ENCODE data around the gene CST3.

CST3 gene

DNA sequence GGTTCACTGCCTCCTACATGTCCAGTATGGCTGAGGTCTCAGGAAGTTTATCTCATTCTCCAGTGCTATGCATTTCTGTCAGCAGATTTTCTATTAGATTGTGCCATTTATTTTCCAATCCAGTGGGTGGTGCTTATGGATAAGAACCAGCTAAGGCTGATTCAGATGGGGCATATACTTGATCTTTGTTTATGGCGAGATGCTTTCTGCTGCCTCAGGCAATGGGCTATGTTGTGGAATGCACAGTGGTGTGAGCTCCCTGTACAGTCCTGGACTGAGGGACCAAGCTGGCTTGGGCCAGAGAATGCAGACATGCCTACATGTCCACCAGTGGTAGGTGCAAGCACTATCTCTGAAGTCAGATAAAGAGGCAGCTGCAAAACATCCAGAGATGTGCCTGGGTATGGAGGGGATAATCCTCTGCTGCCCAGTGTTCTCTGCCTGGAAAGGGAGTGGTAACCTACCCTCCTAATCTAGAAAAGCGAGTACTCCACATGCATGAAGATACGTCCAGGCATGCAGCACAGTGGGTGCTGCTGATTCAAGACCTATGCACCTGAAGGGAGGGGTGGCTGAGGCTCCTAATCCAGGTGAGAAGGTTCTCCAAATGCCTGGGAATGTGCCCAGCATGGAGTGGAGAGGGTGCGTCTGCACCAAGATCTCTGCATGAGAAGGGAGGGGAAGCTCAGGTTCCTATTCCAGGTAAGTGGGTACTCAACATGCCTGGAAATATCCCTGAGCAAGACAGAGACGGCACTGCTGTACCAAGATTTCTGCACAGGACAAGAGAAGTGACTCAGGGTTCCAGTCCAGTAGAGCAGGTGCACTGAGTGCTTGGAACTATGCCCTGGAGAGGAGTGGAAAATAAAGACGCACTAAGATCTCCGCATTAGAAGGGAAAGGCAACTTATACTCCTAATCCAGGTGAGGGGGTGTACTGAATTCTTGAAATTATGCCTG lies 41.7 kb upstream of the CST3 start:
- TF ChIP-seq, protein P1, sequence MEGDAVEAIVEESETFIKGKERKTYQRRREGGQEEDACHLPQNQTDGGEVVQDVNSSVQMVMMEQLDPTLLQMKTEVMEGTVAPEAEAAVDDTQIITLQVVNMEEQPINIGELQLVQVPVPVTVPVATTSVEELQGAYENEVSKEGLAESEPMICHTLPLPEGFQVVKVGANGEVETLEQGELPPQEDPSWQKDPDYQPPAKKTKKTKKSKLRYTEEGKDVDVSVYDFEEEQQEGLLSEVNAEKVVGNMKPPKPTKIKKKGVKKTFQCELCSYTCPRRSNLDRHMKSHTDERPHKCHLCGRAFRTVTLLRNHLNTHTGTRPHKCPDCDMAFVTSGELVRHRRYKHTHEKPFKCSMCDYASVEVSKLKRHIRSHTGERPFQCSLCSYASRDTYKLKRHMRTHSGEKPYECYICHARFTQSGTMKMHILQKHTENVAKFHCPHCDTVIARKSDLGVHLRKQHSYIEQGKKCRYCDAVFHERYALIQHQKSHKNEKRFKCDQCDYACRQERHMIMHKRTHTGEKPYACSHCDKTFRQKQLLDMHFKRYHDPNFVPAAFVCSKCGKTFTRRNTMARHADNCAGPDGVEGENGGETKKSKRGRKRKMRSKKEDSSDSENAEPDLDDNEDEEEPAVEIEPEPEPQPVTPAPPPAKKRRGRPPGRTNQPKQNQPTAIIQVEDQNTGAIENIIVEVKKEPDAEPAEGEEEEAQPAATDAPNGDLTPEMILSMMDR (IDR thresholded peaks at IDR 0.05; ENCODE audit: extremely low read depth, missing control alignments) = no peak
- DNase-seq (ENCODE audit: low spot score) = no peak

DNA sequence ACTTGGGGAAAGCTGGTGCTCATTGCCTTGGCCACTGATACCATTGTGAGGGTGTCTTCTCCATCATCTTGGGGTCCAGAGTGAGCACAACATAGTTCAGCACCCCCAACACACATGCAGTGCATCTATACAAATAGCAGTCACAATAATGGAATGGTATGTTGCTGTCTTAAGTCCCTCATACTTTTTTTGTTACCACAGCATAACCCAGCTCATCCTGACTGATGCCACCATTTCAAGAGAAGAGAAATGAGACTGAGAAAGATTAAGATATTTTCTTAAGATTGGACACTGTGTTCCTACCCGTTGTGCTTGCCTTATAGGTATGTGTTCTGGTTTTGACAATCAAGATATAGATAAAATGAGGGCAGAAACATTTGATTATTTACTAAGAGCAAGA lies 35.5 kb upstream of the CST3 start:
- TF ChIP-seq, protein P1 (IDR thresholded peaks at IDR 0.05; ENCODE audit: extremely low read depth, missing control alignments) = no peak
- no peak for DNase-seq (ENCODE audit: low spot score)

DNA sequence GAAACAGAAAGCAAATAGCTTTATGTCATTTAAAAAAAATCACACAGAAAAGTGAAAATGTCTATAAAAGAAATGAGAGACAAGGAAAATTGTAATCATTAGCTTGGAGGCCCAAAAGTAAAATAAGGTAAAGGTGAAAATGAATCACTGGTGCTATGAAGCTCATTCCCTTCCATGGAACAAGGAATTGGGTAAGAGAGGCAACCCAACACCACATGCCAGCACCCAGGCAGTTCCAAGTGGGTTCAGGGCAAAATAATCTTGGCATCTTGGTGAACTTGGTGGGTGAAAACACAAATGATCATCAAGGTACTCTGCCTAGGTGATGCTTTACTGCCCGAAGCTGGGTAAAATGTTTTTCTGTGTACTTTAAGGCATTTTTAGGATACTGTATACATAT lies 34.4 kb upstream of the CST3 start:
- no peak for DNase-seq (ENCODE audit: low spot score)
- TF ChIP-seq, protein P1 (IDR thresholded peaks at IDR 0.05; ENCODE audit: extremely low read depth, missing control alignments) = no peak

DNA sequence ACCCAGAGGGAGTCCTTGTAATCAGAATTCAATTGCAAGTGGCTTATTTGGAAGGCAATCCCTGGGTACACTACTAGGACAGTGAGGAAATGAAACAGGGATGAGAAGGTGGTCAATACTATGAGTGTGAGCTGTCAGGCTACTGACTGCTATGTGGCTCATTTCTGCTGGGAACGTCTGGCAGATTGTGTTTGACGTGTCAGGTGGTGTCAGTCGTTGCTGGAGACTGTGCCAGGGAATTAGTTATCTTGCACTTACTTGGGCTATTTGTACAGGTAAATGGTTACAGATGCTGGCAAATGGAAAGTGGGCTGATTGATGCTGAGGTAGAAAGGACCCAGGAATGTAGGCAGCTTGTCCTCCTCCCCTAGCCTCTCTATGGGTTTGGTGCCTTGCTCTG lies 33.7 kb upstream of the CST3 start:
- TF ChIP-seq, protein P1 (IDR thresholded peaks at IDR 0.05; ENCODE audit: extremely low read depth, missing control alignments) = no peak
- no peak for DNase-seq (ENCODE audit: low spot score)

DNA sequence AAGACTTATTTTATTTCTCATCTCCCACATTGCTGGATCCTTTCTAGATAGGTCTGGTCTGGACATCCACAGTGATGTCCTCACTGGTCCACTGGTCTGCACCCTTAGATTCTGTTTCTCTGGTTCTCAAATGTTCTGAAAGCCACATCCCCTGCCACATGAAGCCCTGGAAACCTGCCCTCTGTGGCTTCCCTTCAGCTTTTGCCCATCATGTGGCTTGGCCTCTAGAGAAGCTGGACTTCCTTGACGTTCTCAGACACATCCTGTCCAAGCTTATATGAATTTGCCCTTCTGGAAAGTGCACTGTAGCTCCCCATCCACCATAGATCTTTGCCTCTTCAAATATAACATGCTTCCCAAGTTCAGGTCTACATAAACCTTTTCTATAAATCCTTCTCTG lies 32.6 kb upstream of the CST3 start:
- DNase-seq (ENCODE audit: low spot score) = no peak
- TF ChIP-seq, protein P1 (IDR thresholded peaks at IDR 0.05; ENCODE audit: extremely low read depth, missing control alignments) = no peak

DNA sequence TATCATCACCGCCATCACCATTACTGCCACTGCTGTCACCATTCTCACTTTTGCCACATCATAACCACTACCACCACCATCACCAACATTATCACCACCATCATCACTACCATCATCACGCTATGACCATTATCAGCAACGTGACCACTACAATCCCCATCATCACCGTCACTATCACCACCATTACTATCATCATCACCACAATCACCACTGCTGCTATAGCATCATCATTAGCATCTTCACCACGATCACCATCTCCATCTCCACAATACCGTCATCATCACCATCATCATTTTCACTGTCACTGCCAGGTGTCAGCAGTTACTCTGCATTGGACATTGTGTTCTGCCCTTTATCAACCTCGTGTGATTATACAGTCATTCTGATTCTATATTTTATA lies 32.1 kb upstream of the CST3 start:
- TF ChIP-seq, protein P1 (IDR thresholded peaks at IDR 0.05; ENCODE audit: extremely low read depth, missing control alignments) = no peak
- no peak for DNase-seq (ENCODE audit: low spot score)

DNA sequence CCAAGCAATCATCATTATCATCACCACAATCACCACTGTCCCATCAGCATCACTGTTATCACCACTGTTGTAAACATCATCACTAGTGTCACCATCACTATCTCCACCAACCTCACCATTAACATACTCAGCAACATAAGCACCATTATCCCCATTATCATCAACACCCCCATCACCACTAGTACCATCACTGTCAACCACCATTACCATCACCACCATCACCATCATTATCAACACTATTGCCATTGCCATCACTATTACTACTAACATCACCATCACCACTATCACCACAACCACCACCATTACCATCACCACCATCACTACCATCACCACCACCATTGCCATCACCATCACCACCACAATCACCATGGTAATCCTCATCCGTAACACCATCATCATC lies 31.6 kb upstream of the CST3 start:
- TF ChIP-seq, protein P1 (IDR thresholded peaks at IDR 0.05; ENCODE audit: extremely low read depth, missing control alignments) = no peak
- no peak for DNase-seq (ENCODE audit: low spot score)
